Astrocyte of the cerebellum (primary cell): ENCODE results near the gene TBC1D17.

Experiments
- DNase-seq: peaks from one replicate; pipeline ENCODE4 v3.0.0-alpha.2; 2011; ENCODE audit warnings: low read depth
- H3K4me3 ChIP-seq: 2 replicates; pipeline ENCODE4 v1.5.1; 2011; ENCODE audit warnings: mild to moderate bottlenecking, low read depth, low read length, moderate library complexity
- in situ Hi-C: cut with HindIII; loops from 2 replicates; pipeline ENCODE4 v1.10.0; 2017; ENCODE audit warnings: low sequenced_read_pairs
- TF ChIP-seq, protein P1 (sequence below): IDR thresholded peaks from 2 replicates; pipeline ENCODE4 v1.5.1; 2012; ENCODE audit warnings: low read length, low read depth, moderate library complexity, mild to moderate bottlenecking; ENCODE audit errors: missing control alignments

The TBC1D17 gene

DNA sequence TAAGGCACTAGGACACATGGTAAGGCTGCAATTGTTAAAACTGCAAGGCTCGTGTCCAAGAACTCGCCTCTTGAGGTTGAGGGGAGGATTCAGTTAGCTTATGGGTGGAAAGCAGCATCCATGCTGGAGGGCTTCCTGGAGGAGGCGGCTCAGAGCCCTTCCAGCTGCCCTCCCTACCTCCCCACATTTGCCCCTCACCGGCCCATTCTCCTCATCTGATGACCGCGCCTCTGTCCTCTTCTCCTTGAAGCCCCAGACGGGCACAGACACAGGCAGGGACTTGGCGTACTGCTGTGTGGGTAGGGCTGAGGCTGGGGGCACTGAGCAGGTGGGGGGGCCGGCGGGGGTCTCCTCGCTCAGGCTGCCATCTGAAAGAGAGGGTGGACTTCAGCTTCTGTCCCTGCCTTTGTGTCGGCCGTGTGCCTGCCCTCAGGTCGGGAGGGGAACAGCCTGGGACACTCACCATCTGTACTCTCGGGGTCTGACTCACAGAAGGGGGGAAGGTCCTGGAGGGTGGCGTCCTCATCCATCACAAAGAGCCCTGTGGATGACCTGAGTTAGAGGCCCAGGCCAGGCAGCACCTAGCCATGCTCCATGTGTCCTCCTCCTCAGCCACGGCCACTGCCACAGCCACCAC lies 6.0 kb upstream of the TBC1D17 start:
- no peak overlapping the region for H3K4me3 ChIP-seq
- in situ Hi-C loops: no loop called here
- TF ChIP-seq, protein P1, sequence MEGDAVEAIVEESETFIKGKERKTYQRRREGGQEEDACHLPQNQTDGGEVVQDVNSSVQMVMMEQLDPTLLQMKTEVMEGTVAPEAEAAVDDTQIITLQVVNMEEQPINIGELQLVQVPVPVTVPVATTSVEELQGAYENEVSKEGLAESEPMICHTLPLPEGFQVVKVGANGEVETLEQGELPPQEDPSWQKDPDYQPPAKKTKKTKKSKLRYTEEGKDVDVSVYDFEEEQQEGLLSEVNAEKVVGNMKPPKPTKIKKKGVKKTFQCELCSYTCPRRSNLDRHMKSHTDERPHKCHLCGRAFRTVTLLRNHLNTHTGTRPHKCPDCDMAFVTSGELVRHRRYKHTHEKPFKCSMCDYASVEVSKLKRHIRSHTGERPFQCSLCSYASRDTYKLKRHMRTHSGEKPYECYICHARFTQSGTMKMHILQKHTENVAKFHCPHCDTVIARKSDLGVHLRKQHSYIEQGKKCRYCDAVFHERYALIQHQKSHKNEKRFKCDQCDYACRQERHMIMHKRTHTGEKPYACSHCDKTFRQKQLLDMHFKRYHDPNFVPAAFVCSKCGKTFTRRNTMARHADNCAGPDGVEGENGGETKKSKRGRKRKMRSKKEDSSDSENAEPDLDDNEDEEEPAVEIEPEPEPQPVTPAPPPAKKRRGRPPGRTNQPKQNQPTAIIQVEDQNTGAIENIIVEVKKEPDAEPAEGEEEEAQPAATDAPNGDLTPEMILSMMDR: no peak
- no peak for DNase-seq

DNA sequence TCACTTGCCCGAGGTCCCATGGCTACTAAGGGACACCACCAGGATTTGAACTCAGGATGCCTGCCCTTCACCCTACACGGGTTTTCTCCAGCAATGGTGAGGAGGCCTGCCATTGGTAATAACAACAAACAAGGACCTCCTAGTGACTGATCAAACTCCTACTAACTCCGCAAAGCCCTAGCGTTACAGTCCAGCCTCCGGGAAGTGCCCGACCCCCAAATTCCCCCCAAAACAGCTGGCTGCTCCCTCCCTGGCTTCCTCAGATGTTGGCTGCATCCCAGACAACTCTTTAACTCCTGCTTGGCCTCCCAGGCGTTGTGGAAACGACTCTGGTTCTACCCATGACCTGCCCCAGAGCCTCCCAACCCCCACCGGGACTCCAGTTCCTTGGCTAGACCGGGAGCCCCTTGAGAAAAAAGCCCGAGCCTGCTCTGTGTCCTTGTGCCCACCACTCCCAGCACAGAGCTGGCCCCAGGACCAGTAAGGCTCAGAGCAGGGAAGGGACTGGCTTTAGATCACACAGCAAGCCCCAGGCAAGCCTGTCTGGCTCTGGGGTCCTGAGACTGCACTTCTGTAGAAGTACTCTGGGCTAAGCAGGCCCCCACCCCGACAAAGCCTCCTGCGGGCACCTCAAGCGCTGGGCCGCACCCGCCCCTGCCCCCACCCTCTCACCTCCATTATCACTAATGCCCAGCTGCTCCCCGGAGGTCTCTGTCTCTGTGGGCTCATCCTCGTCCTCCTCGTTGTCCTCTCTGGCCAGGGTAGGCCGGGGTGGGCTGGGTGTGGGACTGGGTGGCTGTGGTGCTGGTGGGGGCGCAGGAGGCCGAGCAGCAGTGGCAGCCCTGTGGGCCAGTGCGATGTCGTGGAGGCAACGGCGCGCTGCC lies 5.0 kb upstream of the TBC1D17 start:
- TF ChIP-seq, protein P1: no peak
- in situ Hi-C loops: no loop called here
- no peak for DNase-seq
- H3K4me3 ChIP-seq: no peak overlapping the region

DNA sequence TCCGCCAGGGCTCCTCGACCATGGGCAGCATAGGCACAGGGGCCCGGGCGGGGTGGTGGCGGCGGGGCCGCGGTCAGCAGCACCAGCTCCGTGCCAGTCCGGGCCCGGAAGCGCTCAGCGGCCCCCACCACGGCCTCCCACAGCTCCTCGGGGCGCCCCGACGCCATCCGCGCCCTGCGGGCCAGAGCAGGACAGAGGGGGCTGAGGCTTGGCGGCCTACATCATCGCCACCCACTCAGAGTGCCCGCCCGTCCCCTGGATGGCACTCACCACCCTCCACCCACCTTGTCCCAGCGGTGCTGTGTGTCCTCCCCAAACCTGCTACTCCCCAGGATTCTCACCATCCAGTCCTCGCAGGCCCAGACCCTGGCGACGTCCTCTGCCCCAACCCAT lies 4.4 kb upstream of the TBC1D17 start:
- no peak overlapping the region for H3K4me3 ChIP-seq
- in situ Hi-C loops: no loop called here
- TF ChIP-seq, protein P1: no peak
- DNase-seq: no peak

DNA sequence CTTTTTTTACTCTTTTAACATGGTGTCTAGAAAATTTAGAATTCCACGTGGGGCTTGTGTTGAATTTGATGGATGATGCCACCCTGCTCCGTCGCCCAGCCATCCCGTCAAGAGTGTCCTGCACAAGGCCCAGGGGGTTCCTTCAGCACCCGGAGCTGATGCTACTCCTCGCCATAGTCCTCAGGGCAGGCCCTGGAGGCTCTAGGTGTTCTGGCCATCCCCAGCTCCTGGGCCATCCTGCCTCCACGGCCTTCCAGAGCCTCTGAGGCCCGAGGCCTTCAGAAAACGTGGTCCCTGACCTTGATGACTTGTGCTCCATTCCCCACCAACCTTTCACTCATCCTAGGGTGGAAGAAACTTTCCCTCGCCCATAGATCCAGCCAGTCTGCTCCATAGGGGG lies 3.7 kb upstream of the TBC1D17 start:
- in situ Hi-C loops: no loop called here
- DNase-seq: no peak
- TF ChIP-seq, protein P1: no peak
- H3K4me3 ChIP-seq: no peak overlapping the region

DNA sequence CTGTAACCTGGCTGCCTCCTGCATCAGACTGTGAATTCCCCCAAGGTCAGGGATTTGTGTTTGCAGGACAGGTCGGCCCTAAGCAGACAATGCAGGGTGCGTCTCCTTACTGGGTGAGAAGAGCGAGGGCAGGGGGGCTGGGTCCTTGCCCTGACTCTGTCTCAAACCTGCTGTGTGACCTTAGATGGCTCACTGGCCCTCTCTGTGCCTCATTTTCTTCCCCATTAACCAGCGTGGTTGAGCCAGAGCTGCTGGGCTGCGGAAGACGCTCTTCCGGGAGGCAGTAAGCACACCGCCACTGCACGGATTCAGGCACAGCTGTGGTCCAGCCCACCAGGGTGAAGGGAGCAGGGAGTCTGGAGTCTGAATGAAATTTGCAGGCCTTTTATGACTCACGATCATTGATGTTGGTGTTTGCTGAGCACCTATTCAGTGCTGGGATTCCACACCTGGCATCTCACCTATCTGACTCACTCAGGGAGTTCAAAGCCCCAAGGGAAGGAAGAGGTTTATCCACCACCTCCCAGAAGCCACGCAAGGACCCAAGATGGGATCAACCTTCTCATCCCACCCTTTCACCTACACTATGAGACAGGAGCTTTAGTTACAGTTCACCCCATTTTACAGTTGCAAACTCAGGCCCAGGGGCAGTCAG lies 2.9 kb upstream of the TBC1D17 start:
- TF ChIP-seq, protein P1: no peak

DNA sequence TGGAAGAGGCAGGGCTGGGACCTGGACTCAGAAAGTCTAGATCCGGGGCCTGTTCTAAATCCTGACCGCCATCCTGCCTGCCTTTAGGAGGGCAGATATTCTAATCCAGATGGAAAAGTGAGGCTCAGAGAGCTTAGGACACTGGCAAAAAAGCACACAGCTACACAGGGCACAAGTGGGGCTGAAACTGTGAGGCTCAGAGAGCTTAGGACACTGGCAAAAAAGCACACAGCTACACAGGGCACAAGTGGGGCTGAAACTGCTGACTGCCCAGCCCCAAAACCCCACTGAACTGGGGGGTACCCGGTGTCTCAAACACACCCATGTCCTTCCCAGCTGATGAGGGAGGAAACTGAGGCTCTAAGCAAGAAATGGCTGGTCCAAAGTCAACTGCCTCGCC lies 2.3 kb upstream of the TBC1D17 start:
- DNase-seq: no peak
- H3K4me3 ChIP-seq: peak overlapping the region; percentile 73
- in situ Hi-C loops: no loop called here
- TF ChIP-seq, protein P1: no peak

More for the DNA sequence above, 2.9 kb upstream of the TBC1D17 start:
- in situ Hi-C loops: no loop called here
- H3K4me3 ChIP-seq: peak overlapping the region; percentile 73
- no peak for DNase-seq
